Ishikawa (cell line): ENCODE results near the gene GPC6.

Source experiments
- EP300 ChIP-seq: IDR thresholded peaks from 2 replicates; pipeline ENCODE4 v1.6.1; 2012; ENCODE audit warnings: borderline replicate concordance
- FOXM1 ChIP-seq: IDR thresholded peaks from 2 replicates; pipeline ENCODE4 v1.6.1; 2012; ENCODE audit warnings: low read depth, borderline replicate concordance
- NFIC ChIP-seq: IDR thresholded peaks from 2 replicates; pipeline ENCODE4 v1.6.1; 2012
- TAF1 ChIP-seq: IDR thresholded peaks from 2 replicates; pipeline ENCODE4 v1.6.1; 2012; ENCODE audit warnings: low read depth, mild to moderate bottlenecking
- TEAD4 ChIP-seq: IDR thresholded peaks from 2 replicates; pipeline ENCODE4 v1.6.1; 2012
- YY1 ChIP-seq: IDR thresholded peaks from 2 replicates; pipeline ENCODE4 v1.6.1; 2012; ENCODE audit warnings: low read depth
- TF ChIP-seq, protein P1 (sequence below): IDR thresholded peaks from 2 replicates; pipeline ENCODE4 v1.6.1; 2012
- TF ChIP-seq, protein P2 (sequence below): IDR thresholded peaks from 2 replicates; pipeline ENCODE4 v1.6.1; 2012

GRCh38 chr13:93386116-93386515 lies 159.5 kb downstream of the GPC6 start:
- TF ChIP-seq TAF1 (no peak), EP300 (no peak), TEAD4 (no peak), FOXM1 (no peak), YY1 (no peak), NFIC (no peak)
- TF ChIP-seq, protein P1, sequence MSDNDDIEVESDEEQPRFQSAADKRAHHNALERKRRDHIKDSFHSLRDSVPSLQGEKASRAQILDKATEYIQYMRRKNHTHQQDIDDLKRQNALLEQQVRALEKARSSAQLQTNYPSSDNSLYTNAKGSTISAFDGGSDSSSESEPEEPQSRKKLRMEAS: no peak
- TF ChIP-seq, protein P2, sequence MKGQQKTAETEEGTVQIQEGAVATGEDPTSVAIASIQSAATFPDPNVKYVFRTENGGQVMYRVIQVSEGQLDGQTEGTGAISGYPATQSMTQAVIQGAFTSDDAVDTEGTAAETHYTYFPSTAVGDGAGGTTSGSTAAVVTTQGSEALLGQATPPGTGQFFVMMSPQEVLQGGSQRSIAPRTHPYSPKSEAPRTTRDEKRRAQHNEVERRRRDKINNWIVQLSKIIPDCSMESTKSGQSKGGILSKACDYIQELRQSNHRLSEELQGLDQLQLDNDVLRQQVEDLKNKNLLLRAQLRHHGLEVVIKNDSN: no peak
